ENCODE data around the gene SPATA2.
"Not testable (repeated sequence)": the region's sequence is repeated elsewhere in the genome, so short reads cannot be mapped to it uniquely, and the experiment has no call there.

SPATA2 gene

DNA sequence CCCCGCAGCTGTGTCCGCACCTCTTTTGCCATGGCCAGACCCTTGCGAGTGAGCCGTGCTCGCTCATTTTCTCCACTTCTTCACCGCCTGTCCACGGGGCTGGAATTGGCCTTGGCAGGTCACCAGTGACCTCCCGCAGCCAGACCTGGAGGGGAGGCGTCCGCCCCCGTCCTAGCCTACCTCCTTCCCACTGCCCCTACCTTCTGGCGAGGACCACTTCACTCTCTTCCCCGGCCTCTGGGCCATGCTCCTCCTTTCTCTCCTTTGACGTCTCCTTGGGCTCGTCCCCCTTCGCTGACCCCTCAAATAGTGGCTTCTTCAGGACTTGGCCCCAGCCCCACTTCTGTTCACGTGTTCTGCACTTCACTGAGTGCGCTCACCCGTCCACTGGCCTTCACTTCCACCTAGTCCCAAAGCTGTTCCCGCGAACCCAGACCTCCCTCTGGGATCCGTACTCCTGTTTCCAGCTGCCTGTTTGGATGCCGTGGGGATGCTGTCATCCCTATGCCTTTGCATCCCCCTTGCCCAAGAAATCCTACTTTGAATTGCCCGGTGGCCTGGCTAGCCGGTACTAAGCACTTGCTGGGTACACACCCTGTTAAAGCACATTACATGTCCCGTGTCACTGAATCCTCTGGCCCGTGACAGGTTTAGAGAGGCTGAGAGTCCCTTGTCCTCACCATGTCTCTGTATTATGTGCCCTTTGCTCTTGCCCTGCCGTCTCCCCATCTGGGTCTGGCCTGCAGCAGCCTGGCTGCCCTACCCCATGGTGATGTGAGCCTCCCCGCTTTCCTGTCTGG lies 33.0 kb downstream of the SPATA2 start:
- no peak for DNase-seq

DNA sequence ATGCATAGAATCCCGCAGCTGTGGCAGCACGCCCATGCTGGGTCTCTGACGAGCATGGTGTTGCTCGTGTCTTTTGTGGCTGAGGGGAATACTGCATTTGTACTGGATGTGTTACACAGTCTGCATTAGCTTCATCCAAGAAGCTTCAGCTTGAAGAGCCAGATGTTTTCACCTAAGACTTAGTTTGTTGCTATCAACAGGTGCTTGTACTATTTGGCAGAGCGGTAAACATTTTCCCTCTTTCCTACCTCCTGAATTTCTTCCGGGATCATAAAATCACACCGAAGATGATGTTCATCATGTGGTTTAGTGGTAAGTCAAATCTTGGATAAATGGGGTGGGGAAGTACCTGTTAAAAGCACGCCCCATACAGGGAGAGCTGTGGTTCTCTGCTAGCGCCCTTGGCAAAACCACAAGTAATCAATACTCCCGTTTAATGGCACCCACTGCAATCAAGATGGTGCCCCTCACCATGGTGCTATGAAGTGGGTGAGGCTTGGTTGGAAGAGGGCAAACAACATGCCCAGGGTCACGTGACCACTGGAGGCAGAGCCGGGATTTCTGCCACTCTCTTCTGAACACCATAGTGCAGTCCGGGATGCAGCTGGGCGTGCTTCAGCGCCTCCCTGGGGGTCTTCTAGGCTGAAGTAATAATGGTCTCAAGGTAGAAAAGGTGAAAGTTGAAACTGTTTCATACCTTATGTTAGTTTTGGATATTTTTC lies 34.4 kb downstream of the SPATA2 start:
- no peak for DNase-seq

DNA sequence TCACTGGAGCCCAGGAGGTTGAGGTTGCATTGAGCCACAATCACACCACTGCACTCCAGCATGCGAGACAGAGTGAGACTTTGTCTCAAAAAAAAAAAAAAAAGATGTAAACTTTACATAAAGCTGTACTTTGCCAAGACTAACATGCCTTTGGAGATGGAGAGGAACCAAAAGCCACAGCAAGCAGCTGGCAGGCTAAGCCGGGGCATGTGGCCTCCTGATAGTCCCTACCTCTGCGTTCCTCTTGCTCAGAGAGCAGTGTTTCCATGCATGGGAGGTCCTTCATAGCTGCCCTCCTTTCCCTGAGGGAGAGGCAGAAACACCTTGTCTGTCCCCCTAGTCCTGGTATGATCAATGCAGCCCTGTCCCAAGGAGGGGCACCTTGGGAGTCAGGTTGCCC lies 35.2 kb downstream of the SPATA2 start:
- no peak for DNase-seq

DNA sequence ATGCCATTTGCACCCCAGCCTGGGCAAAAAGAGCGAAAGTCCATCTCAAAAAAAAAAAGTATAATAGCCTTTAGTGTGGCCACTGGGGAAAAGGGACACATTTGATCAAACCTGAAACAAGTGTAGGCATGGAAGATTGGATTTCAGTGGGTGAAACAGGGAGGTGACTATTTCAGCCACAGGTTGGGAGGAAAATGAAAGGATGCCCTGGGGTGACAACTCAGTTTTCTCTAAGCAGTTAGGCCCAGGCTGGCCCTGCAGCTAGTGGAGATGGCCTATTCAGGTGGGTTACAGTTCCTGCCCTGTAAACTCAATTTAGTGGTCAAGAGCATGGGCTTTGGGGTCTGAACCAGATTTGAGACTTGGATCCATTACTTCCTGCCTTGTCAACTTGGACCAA lies 36.4 kb downstream of the SPATA2 start:
- DNase-seq = no peak

DNA sequence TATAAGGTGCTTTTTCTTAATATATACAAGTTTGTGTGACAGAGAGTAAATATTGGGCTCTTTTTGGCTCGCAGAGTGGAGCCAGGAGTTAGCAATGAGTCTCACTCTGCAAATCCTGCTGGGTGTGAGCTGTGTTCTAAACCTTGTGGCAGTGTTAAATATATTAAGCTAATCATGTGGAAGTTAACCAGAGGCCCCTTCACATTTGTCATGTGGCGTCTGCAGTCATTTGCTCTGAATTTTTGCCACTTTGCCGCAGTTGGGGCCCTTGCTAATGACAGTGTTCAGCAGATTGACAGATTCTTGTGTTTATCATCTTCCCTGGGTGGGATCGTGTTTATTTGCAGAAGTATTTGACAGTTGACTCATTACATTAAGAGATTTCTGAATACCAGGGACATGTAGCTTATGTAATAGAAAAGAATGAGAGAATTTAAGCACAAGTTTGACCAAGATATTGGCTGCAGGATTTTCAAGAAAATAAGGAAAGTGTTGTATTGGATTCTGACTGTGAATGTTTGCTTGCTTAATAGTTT lies 37.9 kb downstream of the SPATA2 start:
- DNase-seq = peak; percentile 77

DNA sequence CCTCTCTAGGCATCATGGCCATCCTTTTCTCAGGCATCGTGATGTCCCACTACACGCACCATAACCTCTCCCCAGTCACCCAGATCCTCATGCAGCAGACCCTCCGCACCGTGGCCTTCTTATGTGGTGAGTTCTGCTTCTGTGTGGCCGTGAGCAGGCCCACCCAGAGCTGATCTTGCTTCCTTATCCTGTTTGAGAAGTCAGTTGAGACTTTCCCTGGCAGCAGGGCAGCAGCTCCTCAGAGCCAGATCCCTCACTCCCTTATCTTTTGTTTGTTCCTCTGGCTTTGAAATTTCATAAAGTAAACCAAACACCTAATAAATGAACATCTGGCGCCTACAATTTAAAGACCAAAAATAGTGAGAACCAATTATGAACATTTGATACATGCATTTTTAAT lies 40.6 kb downstream of the SPATA2 start:
- DNase-seq = no peak

DNA sequence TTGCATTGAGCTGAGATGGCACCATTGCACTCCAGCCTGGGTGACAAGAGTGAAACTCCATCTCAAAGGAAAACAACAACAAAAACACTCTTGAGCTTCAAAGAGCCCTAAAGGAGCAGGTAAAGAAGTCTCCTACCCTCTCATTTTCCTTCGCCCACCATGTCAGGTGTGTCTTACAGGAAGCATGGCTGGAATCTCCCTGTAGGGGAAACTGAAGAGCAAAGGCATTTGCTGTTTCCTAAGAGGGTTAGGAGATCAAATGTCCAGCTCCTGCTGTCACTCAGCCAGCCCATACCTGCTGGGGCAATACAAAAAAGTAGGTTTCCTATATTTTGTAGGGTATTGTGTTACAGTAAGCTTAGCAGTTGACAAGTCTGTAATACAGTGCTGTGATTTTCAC lies 43.3 kb downstream of the SPATA2 start:
- no peak for DNase-seq

DNA sequence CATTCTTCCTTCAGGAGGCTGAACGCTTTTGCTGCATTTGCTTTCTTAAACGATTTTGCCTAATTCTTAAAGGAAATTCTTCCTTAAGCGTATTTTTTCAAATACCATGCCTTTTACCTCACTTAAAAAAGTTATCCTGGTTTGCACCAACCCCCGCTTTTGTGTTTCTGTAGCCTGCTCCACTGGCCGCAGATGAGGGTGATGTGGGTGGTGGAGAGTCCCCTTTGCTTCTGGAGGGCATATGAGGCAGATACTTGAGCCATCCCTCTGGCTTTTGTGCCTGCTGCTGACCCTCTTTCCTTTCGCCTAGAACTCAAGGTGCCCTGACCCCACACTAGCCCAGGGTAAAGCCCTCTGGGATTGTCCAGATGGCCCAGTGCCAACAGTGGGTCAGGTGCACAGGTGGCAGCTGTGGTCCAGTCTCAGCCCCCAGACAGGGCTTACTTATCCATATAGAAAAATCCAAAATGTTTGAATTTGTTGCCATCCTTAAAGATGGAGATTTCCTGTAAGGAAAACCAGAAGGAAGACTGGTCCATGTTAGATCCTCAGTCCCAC lies 43.9 kb downstream of the SPATA2 start:
- DNase-seq = no peak

DNA sequence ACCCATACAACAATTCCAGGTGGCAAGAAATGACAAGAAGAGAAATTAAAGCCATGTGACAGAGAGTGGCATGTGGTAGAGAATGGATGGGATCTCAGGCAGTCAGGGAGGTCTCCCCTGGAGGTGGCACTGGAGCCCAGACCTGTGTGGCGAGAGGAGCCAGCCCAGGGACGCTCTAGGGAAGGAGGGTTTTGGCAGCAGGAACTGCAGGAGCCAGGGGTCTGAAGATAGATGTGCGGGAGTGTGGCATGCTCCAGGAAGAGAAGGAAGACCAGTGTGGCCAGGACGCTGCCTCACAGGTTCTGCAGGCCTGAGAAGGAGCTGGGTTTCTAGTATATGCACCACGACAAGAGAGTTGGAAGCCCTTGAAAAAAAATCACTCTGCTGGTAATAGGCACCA lies 45.1 kb downstream of the SPATA2 start:
- no peak for DNase-seq

DNA sequence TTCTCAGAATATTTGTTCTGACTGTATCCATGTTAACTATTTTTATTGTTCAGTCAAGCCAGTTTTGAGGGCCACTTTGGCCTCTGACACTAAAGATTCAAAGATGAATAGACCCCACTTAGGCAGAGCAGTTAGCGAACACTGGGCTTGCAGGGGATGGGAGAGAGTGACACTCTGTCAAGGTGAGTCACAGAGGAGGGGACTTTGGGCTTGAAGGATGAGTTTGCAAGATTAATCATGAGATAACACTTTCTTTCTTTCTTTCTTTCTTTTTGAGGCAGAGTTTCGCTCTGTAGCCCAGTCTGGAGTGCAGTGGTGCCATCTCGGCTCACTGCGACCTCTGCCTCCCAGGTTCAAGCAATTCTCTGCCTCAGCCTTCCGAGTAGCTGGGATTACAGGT lies 46.4 kb downstream of the SPATA2 start:
- no peak for DNase-seq

DNA sequence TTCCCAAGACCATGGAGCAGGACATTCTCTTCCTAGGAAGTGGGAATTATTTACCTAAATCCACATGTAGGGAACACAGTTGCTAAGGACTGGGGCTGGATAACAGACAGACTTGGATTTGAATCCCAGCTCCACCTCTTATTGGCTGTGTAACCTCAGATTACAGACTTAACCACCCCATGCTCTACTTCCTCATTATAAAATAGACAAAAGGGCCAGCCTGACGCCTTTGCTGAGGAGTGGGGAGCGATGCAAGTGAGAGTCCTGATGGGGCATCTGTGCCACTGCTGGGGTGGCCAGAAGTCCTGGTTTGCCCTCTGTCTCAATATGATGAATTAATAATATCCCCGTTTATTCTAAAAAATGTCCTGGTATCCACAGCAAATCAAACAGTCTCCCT lies 46.8 kb downstream of the SPATA2 start:
- DNase-seq = peak; percentile 1

DNA sequence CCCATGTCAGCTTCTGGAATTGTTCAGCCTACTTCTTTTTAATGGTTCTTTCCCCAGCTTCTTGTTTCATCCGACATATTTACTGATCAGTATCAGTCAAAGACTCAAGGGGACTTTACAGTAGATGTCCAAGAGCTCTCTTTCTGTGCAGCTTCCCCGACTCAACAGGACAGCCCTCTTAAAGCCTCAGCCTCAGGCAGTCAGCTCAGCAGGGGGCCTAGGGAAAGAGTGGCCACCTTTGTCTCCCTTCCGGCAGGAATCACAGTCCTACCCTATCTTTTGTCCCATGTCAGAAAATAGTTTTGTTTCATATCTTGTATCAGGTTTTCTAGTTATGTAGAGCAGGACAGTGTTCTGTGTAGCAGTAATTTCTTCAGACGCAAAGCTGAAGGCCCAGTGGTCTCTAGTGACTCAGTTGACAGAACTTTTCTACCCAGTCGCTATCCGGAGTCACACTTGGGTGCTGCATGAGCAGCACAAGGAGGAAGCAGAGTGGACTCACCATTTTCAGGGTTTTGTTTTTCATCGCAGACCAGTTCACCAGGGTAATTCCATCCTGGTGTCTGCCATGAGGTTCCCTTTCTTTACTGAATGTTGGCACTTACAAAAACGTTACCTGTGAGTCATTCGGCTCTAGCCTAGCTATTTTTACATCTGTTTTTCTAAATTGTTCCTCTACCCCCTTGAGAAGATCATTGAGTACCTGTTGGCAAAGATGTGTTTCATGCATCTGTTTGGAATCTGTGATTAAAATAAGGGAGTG lies 47.7 kb downstream of the SPATA2 start:
- no peak for DNase-seq

DNA sequence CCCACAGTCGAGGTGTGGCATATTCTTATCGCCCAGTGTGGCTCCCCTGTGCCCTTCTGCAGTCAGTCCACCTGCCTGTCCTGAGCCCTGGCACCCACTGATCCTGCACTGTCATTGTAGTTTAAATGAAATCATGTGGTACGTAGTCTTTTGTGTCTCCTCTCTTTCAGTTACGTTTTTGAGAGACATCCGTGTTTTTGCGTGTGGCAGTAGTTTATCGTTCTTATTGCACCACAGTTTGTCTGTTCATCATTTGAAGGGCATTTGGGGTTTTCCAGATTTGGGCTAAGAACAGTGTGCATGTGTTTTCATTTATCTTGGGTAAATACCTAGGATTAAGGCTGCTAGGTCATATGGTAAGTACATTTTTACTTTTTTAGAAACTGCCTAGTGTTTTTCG lies 49.3 kb downstream of the SPATA2 start:
- DNase-seq = no peak

DNA sequence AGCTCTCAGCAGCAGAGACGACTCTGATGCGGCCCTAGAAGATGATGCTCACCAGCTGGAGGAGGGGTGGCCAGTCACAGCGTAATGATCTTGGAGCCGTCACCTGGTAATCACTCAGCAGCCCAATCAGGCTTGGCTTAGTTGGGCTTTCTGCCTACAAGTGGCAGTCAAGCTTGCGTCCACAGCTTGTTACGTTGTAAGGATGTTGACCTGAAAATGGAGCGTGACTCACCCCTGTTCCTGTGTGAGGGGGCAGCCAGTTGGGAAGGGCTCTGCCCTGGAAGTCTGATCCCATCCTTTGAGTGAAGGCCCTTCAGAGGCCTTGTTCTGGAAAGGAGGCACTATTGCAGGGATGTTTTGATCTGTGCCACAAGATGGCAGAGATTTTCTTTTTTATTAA lies 49.8 kb downstream of the SPATA2 start:
- DNase-seq = no peak

DNA sequence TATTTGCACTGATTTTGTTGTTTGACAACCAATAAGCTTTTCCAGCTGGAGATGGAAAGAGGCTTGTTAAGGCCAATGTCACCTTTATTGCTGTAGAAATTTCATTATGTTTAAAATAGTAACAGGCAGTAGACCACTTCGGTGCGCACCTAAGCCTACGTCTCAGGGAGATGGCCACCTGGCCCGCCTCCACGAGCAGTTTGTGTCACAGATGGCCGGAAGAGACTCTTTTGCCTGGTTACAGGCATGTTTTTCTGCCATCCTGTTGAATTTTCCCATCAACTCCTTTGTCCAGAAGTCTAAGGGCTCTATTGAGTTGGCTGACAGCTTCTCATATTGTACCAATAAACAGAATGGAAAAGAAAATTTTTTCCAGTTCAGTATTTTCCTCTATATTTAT lies 51.7 kb downstream of the SPATA2 start:
- no peak for DNase-seq

DNA sequence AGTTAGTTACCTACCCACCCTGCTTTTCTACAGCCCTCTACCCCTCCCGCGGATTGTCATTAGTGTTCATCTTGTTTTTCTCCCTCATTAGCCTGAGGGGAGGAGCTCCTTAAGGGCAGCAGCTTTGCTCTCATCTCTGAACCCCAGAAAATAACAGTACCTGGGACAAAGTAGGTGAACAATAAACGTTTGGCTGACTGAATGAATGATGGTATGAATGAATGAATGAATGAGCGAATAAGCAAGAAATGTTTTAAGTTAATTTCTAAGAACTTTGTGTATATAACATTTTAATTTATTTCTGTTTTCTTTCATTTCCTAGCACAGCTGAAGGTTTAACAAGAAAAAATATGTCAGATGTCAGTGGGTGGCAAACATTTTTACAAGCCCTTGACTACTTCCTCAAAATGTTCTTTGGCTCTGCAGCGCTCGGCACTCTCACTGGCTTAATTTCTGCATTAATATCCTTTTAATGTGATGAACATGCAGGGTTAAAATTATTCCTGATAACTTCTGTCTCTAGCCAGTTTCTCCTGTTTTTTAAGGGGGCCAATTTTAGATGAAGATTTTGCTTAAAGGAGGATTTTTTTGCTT lies 52.6 kb downstream of the SPATA2 start:
- no peak for DNase-seq

DNA sequence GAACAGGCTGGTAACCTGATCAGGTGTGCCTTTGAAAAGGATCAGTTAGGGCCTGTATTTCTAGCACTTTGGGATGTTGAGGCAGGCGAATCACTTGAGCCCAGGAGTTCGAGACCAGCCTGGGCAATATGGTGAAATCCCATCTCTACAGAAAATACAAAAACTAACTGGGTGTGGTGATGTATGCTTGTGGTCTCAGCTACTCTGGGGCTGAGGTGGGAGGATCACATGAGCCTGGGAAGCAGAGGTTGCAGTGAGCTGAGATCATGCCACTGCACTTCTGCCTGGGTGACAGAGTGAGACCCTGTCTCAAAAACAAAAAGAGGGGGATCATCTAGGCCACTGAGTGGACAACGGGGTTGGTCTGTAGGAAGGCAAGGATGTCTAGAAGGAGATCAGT lies 54.1 kb downstream of the SPATA2 start:
- not testable (repeated sequence) for DNase-seq

DNA sequence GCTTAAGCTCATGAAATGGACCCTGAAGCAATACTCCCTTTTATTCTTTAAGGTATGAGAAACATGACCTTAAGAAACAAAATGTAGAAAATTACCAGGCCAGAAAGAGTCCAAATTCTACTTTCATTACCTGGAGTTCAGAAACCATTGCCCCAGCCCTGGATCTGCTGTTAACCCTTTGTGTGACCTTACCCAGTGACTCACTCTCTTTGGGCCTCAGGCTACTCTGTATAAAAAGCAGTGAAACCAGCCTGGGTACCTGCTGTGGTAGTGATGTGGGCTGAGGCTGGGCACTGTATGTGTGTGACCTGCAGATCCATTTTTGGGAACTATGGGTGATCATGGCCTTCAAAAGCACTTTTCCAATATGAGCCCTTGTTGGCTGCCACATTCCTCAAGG lies 55.5 kb downstream of the SPATA2 start:
- peak; percentile 21 for DNase-seq

DNA sequence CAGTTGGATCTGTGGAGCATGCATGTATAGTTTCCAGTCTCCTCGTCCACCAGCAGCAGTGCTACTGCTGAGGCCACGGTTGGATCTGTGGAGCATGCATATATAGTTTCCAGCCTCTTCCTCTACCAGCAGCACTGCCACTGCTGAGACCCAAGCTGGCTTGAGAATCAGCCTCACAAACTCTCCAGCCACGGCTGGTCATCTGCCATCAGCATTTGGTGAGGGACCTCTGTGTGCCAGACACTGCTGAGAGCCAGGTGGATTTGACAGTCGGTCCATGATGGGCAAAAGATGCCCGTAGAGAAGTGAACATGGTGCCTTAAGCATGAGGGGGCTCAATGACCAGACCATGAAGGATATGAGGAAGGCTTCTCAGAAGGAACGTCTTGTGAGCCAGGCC lies 56.3 kb downstream of the SPATA2 start:
- DNase-seq = no peak

DNA sequence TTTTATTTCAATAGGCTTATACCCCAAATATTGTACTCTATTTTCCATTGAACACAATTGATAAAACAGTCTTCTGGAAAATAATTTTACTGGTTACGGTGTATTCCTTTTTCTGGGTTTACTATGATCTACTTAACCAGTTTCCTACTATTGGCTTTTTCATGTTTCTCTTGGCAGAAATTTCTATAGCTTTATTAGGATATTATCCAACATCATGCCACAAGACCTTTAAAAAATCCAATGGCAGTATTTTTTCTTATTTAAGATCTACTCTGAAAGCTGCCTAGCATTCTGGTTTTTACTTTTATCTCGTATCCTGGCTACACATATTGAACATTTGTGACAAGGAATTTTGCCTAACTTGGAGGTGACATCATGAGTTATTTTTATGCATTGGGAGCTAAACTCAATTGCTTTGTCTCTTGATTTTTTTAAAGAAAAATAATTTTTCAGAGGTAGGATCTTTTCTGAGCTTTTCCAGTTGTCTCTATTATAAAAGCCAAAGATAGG lies 57.2 kb downstream of the SPATA2 start:
- no peak for DNase-seq

DNA sequence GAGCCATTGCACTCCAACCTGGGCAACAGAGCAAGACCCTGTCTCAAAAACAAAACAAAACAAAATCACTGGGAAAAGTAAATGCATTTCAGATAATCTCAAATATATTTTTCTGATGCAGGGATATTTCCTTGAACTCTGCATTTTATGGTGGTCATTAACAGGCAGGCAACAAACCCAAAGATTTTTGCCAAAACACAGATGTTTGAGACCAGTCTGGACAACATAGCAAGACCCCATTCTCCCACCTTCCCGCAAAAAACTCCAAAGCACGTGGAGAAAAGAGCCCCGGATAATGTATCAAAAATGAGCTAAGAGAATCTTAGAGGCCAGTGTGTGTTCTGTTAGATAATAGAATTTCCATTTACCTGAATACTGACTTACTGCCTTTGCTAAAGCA lies 58.4 kb downstream of the SPATA2 start:
- DNase-seq = no peak

DNA sequence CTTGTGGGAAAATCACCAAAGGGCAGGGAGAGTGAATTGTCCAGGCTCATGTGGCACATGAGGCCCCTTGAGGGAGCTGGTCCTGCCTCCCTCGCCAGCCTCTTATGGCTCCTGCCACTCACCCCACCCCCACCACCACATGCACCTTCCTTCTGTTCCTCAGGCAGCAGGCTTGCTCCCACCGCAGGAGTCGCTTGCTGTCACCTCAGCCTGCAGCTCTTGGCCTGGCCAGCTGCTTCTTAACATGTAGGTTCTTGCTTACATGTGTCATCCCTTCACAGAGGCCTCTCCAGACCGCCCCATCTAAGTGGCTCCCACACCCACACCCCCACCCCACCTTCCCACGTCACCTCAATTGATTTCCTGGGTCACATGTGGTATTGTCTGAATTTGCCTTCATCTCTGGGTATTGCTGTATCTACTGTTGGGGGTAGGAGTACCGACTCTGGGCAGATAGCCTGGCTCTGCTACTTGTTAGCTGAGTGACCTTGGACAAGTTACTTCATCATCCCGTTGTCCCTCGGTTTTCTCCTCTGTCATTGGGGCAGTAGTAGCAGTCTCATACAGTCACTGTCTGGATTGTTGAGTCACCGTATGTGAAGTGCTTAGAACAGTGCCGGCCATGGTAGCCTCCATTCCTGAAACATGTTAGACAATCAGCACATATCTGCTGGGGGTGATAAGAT lies 61.0 kb downstream of the SPATA2 start:
- no peak for DNase-seq

Data from NCI-H69 (cell line).